ENCODE results near the gene SH3TC1.
A peak's percentile ranks its signal among the peaks of the same experiment; 100 is the strongest.

SH3TC1 gene

GRCh38 chr4:8177956-8178355 is 21.1 kb upstream of the SH3TC1 start:
- Mint-ChIP-seq H3K9me3 (no peaks in the 10 kb centered on the region), H3K4me1 (peaks cover 21% of the 10 kb centered on the region), H3K36me3 (ENCODE audit: low read depth) (no peaks in the 10 kb centered on the region), H3K4me3 (peak overlapping the region; percentile 36), H3K27ac (no peak overlapping the region), H3K27me3 (ENCODE audit: low read depth, poor library complexity) (peaks cover 8% of the 10 kb centered on the region)
- no peak for DNase-seq
- TF ChIP-seq CTCF (IDR thresholded peaks at IDR 0.05): no peak

GRCh38 chr4:8179074-8179473 is 20.0 kb upstream of the SH3TC1 start:
- Mint-ChIP-seq H3K27me3 (ENCODE audit: low read depth, poor library complexity) (peaks cover 7% of the 10 kb centered on the region), H3K4me3 (no peak overlapping the region), H3K36me3 (ENCODE audit: low read depth) (no peaks in the 10 kb centered on the region), H3K9me3 (no peaks in the 10 kb centered on the region), H3K4me1 (peaks cover 25% of the 10 kb centered on the region), H3K27ac (no peak overlapping the region)
- no peak for TF ChIP-seq CTCF (IDR thresholded peaks at IDR 0.05)
- DNase-seq: no peak

- Mint-ChIP-seq H3K36me3 (ENCODE audit: low read depth) (no peaks in the 10 kb centered on the region), H3K4me3 (no peak overlapping the region), H3K4me1 (peaks cover 25% of the 10 kb centered on the region), H3K27me3 (ENCODE audit: low read depth, poor library complexity) (peaks cover 4% of the 10 kb centered on the region), H3K27ac (no peak overlapping the region), H3K9me3 (no peaks in the 10 kb centered on the region)
- no peak for DNase-seq
- TF ChIP-seq CTCF (IDR thresholded peaks at IDR 0.05): no peak
Observed at GRCh38 chr4:8179771-8180170, 19.3 kb upstream of the SH3TC1 start.

GRCh38 chr4:8180310-8181093 is 18.6 kb upstream of the SH3TC1 start:
- no peak for DNase-seq
- no peak overlapping the region for H3K27ac Mint-ChIP-seq

GRCh38 chr4:8181119-8181518 is 18.0 kb upstream of the SH3TC1 start:
- no peak for TF ChIP-seq CTCF (IDR thresholded peaks at IDR 0.05)
- H3K9me3 Mint-ChIP-seq: no peaks in the 10 kb centered on the region
- H3K27ac Mint-ChIP-seq: no peak overlapping the region

More at GRCh38 chr4:8180310-8181093, 18.6 kb upstream of the SH3TC1 start:
- H3K27me3 Mint-ChIP-seq (ENCODE audit: low read depth, poor library complexity): peaks cover 4% of the 10 kb centered on the region
- H3K4me1 Mint-ChIP-seq: peaks cover 31% of the 10 kb centered on the region
- no peak overlapping the region for H3K4me3 Mint-ChIP-seq
- H3K9me3 Mint-ChIP-seq: no peaks in the 10 kb centered on the region
- no peaks in the 10 kb centered on the region for H3K36me3 Mint-ChIP-seq (ENCODE audit: low read depth)
- no peak for TF ChIP-seq CTCF (IDR thresholded peaks at IDR 0.05)

GRCh38 chr4:8181844-8182243 is 17.2 kb upstream of the SH3TC1 start:
- Mint-ChIP-seq H3K27ac (no peak overlapping the region), H3K4me3 (no peak overlapping the region), H3K9me3 (no peaks in the 10 kb centered on the region), H3K36me3 (ENCODE audit: low read depth) (no peaks in the 10 kb centered on the region), H3K4me1 (peaks cover 39% of the 10 kb centered on the region), H3K27me3 (ENCODE audit: low read depth, poor library complexity) (peaks cover 9% of the 10 kb centered on the region)
- no peak for DNase-seq
- TF ChIP-seq CTCF (IDR thresholded peaks at IDR 0.05): no peak

More at GRCh38 chr4:8181119-8181518, 18.0 kb upstream of the SH3TC1 start:
- Mint-ChIP-seq H3K27me3 (ENCODE audit: low read depth, poor library complexity) (peaks cover 7% of the 10 kb centered on the region), H3K4me3 (no peak overlapping the region), H3K4me1 (peaks cover 37% of the 10 kb centered on the region), H3K36me3 (ENCODE audit: low read depth) (no peaks in the 10 kb centered on the region)
- DNase-seq: no peak

Measured in nephron progenitor cell (in vitro differentiated cells).